ENCODE results near the gene SPDYE5.
"Not testable (repeated sequence)": the region's sequence is repeated elsewhere in the genome, so short reads cannot be mapped to it uniquely, and the experiment has no call there.

The SPDYE5 gene

GRCh38 chr7:75492020-75492419, at the start of gene SPDYE5:
SPDYE5 (plus strand) TSS chr7:75492320; CDS start chr7:75494048, 1,728 bp downstream.
- DNase-seq: not testable (repeated sequence)

DNA sequence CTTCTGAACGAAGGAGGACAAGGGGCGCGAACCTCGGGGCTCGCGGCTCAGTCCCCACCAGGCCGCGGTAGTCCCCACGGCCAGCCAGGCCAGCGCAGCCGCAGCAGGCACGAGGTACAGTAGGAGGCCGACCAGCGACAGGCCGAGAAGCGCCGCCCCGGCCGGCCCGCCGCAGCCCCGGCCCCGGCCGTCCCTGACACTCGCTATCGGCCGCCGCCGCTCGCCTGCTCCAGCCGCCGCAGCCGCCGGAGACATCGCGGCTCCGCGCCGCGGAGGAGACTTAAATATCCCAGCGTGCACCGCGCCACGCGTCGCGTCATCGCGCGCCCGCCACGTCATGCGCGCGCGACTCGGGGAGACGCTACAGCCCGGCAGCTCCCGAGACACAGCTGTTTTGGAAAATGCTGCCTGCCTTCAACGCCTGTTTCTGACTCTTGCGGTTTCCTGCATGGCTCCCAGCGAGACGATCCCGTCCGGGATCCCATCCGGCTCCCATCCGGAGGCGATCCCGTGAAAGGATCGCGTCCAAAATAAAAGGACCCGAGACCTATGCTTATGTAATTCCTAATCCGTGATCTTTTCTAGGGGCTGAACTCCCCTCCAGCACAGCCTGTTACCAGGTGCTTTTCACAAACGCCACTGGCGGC, 49.5 kb upstream of the SPDYE5 start:
- DNase-seq: peak in 1 of 2 experiments; percentile 18

DNA sequence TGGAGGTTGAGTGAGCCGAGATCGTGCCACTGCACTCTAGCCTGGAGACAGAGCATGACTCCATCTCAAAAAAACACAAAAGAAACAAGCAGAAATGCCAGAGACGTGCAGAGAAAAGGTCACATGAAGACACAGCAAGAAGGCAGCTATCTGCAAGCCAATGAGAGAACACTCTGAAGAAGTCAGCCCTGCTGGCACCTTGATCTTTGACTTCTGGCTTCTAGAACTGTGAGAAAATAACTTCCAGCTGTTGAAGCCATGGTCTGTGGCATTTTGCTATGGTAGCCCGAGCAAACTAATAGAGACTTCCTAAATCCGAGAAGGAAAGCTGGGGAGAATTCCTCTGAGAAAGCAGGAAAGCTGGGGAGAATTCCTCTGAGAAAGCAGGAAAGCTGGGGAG, 42.2 kb upstream of the SPDYE5 start:
- DNase-seq: not testable (repeated sequence)

DNA sequence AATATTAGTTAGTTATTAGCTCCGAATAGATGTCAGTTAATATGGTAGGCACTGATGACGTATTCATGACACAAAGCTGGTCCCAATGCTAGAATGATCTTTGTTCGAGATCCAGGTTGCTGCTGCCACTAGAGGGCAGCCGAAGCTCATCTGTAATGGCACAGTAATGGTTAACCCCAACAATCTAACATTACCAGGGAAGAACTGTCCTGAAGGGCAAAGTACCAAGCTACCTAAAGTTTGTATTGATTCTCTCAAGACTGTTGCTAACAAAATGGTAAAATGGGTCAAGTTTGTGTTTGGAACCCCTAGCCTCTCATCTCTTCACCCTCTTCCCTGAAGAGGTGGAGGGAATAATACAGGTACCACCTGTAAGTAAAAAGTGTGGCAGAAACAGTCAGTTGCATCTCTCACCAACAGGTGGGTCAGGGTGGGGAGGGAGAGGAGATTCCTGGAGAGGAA, 39.6 kb upstream of the SPDYE5 start:
- DNase-seq: not testable (repeated sequence)

DNA sequence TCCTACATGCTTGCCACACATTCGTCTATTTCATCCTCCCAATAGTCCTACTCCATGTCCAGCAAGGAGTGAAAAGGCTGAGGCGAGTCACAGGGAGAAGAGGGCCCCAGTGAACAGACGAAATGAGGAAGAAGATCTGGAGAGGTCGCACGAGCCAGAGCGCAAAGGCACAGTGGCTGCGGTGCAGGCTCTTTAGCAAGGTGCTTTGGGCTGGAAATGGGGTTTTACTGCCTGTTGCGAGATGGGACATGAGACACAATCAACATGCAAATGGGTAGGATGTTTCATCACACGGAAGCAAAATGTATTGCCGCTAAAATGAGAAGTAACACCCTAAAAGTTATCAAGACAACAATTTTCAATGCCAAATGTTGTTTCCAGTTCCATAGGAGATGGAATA, 35.7 kb upstream of the SPDYE5 start:
- not testable (repeated sequence) for DNase-seq

- not testable (repeated sequence) for DNase-seq
Observed at GRCh38 chr7:75458034-75458433, 34.1 kb upstream of the SPDYE5 start.

DNA sequence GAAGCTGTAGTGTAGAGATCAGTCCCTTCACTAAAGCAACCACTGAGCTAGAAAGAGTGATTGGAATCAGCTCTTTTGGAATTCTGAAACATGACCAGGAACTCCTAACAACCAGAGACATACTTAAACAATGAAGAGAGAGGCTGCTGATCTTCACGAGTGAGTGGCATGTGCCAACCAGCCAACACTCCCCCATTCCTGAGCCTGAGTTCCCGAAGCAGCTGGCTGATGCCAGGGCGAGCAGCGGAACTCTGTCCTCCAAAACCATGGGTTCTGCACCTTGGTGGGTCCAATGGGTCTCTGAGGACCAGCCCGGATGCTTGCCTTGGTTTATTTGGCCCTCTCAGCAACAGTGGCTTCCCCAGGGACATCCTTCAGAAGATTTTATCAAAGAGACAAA, 31.6 kb upstream of the SPDYE5 start:
- DNase-seq: not testable (repeated sequence)

GRCh38 chr7:75470166-75470565, 22.0 kb upstream of the SPDYE5 start:
- DNase-seq: not testable (repeated sequence)

- not testable (repeated sequence) for DNase-seq
Observed at GRCh38 chr7:75477457-75477856, 14.7 kb upstream of the SPDYE5 start.

GRCh38 chr7:75480313-75480712, 11.8 kb upstream of the SPDYE5 start:
- DNase-seq: not testable (repeated sequence)

- DNase-seq: not testable (repeated sequence)
Observed at GRCh38 chr7:75485355-75485978, 6.7 kb upstream of the SPDYE5 start.

- peak; percentile 90 to 92 for DNase-seq
Observed at GRCh38 chr7:75485979-75486643, 6.0 kb upstream of the SPDYE5 start, which contains the start of gene POM121C. POM121C (minus strand) TSS chr7:75486299; CDS start chr7:75441496, 44,803 bp downstream.

- not testable (repeated sequence) for DNase-seq
Observed at GRCh38 chr7:75509033-75509432, 16.9 kb downstream of the SPDYE5 start.

DNA sequence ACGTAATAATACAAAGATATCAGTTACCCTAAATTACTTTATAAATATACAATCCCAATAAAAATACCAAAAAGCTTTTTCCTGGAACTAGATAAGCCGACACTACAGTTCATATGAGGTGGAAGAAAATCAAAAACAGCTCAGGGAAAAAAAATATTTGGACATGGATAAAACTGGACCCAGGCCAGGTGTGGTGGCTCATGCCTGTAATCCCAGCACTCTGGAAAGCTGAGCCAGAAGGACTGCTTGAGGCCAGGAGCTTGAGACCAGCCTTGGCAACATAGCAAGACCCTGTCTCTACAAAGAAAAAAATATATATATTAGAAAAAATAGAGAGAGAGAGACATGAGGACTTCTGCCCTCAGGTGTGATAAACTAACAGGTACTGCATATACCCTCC, 26.7 kb downstream of the SPDYE5 start:
- DNase-seq: not testable (repeated sequence)

DNA sequence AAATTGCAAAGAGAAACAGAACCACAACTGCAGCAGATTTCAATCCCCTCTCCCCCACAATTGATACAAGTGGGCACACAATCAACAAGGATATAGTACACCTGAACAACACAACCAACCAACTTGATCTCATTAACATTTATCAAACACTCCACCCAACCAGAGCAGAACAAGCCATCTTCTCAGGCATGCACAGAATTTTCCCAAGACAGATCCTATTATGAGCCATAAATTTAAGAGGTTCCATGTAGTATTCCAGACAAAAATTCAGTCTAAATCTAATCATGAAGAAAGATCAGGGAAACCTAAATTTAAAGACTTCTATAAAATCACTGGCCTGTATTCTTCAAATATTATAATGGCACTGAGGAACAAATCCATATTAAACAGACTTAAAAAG, 29.6 kb downstream of the SPDYE5 start:
- not testable (repeated sequence) for DNase-seq

DNA sequence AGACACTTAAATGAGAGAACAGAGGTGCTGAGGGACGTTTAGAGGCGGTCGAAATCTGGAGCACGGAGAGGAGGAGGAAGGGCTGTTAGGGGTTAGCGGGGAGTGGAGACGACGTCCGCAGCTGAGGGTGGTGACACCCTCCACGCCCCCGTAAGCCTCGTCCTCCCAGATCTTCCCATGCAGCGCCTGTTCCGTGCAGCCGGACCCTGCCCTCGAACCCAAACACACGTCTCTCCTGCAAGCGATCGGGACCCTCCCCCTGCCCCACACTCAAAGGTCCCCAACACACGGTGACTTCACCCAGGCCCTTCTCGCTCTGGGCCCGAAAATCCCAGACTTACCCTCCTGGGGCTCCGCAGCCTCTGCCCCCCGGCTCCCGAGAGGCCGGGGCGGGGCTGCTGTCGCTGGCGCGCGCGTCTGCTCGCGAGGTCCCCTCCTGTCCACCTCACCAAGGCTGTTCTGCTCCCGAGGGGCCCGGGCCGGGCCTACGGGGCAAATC, 35.2 kb downstream of the SPDYE5 start:
- DNase-seq: not testable (repeated sequence)

DNA sequence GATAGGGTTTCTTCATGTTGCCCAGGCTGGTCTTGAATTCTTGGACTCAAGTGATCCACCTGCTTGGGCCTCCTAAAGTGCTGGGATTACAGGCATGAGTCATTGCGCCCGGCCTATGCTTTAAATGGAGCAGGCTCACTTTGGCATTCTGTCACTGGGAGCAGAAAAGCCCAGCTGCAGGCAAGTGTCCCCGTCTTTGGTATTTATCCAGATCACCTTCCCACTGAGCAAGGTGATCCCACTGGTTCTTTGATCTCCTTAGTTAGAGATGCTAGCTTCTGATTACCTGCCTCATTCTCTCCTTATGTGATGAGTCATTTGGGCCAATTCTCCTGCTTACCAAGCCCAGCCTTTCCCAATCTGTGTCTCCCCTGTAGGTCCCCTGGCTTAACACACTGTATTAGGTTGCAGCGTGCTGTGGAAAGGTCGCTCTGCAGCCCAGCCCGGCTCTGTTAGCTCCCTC, 39.3 kb downstream of the SPDYE5 start:
- no peak for DNase-seq

DNA sequence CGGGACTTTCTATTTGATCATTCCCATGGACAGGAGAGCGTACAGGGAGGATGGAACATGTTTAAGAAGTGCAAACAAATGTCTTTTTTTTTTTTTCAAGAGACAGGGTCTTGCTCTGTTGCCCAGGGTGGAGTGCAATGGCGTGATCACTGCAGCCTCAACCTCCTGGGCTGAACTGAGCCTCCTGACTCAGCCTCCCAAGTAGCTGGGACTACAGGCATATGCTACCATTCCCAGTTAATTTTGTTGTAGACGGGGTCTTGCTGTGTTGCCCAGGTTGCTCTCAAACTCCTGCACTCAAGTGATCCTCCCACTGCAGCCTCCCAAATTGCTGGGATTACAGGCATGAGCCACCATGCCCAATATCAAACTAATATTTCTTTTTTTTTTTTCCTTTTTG, 40.5 kb downstream of the SPDYE5 start:
- no peak for DNase-seq

- no peak for DNase-seq
Observed at GRCh38 chr7:75533926-75534325, 41.8 kb downstream of the SPDYE5 start.

- no peak for DNase-seq
Observed at GRCh38 chr7:75534727-75535307, 42.7 kb downstream of the SPDYE5 start.

GRCh38 chr7:75536491-75536890, 44.4 kb downstream of the SPDYE5 start:
- DNase-seq: no peak

- DNase-seq: no peak
Observed at GRCh38 chr7:75536940-75537538, 44.9 kb downstream of the SPDYE5 start.

DNA sequence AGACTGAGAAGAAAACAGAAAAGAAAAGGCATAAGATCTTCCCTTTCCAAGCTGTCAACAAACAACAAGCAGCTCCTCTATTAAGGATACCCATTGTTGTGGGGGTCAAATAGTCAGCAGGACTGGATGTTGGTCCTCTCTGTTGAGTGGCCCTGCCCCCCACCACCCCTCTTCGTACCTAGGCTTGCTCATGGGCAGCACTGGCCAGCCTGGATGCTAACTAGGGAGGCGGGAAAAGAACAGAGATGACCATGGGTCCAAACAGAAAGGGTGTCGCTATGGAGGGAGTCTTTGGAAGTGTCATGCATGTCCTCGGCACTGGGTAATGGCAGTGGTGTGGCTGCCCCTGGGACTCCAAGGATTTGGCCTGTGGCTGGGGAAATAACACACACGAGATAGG, 45.6 kb downstream of the SPDYE5 start:
- DNase-seq: no peak
